ENCODE measurements around the gene SLC22A23.

Gene SLC22A23

DNA sequence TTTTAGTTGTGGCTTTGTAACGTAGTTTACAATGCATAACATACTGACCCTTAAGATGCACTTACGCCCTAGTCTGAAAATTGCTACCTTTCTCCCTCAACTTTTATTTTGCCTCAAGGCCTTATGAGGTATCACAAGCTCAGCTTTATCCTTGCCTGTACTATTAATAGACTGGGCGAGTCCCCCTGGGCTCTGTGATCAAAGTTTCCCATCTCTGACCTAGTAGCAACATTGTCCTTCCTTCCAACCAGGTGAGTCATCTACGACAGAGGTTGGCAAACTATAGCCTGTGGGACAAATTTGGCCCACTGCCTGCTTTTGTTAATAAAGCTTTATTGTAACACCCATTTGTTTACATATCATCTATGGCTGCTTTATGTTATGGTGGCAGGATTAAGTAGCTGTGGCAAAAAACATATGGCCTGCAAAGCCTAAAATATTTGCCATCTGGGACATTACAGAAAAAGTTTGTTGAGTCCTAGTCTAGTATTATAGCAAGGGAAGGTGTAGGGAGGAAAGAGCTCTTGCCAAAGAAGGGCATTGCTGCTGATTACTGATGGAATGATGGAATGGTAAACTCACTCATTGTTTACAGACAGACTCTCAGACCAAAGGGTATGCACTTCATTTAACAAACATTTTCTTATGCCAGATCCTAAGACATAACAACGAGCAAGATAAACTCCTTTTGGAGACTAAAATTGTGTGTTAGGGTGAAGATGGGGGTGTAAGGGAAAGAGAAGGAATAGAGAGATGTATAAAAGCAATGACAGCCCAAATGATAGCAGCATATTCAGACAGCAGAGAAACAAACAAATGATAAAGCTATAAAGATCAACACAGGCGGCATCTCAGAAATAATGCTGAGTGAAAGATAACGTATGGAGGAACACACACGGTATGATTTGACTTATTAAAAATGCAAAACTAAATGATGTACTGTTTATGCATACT lies 74.2 kb downstream of the SLC22A23 start:
- H3K27ac ChIP-seq: peak overlapping the region; percentile 98
- TF ChIP-seq, protein P1, sequence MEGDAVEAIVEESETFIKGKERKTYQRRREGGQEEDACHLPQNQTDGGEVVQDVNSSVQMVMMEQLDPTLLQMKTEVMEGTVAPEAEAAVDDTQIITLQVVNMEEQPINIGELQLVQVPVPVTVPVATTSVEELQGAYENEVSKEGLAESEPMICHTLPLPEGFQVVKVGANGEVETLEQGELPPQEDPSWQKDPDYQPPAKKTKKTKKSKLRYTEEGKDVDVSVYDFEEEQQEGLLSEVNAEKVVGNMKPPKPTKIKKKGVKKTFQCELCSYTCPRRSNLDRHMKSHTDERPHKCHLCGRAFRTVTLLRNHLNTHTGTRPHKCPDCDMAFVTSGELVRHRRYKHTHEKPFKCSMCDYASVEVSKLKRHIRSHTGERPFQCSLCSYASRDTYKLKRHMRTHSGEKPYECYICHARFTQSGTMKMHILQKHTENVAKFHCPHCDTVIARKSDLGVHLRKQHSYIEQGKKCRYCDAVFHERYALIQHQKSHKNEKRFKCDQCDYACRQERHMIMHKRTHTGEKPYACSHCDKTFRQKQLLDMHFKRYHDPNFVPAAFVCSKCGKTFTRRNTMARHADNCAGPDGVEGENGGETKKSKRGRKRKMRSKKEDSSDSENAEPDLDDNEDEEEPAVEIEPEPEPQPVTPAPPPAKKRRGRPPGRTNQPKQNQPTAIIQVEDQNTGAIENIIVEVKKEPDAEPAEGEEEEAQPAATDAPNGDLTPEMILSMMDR (IDR thresholded peaks at IDR 0.05): no peak
- TF ChIP-seq ZFX (IDR thresholded peaks at IDR 0.05; ENCODE audit: borderline replicate concordance): no peak

GRCh38 chr6:3381233-3381921 lies 75.5 kb downstream of the SLC22A23 start:
- peak overlapping the region; percentile 98 for H3K27ac ChIP-seq
- no peak for TF ChIP-seq ZFX (IDR thresholded peaks at IDR 0.05; ENCODE audit: borderline replicate concordance)
- TF ChIP-seq, protein P1 (IDR thresholded peaks at IDR 0.05): no peak

DNA sequence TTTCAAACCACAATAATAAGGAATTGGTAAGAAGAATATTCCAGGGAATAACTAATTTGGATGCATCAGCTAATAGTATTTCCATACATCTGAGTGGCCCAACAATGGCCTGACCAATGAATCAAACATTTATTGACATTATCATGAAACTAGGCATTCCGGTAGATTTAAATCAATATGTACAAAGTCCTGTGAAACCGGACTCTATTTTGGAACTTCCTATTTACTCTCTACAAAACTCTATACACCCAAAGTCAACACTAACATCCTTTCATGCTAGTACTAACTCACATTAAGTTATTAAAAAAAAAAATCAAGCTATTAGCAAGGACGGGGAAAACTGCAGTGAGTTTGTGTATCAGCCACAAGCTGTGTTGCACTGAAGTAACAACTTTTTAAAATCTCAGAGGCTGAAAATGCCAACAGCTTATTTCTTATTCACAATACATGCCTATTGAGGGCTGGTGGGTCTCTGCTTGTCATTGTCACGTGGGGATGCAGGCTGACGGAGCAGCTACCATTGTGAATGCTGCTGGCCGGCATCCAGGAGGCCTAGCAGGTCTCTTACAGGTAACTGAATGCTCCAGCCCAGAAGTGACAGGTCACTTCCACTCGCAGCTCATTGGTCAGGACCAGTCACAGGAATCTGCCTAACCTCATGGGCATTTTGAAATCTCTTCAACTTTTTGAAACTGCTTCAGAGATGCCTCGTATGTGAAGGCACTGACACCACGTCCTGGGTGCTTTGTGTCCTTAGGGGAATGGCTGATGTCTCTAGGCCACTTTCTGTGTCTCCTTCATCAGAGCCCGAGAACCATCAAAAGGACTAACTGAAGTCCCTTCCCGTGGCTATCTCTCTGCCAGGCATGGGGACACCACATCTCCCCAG lies 76.3 kb downstream of the SLC22A23 start:
- TF ChIP-seq, protein P1 (IDR thresholded peaks at IDR 0.05): no peak
- TF ChIP-seq ZFX (IDR thresholded peaks at IDR 0.05; ENCODE audit: borderline replicate concordance): no peak
- peak overlapping the region; percentile 98 for H3K27ac ChIP-seq

DNA sequence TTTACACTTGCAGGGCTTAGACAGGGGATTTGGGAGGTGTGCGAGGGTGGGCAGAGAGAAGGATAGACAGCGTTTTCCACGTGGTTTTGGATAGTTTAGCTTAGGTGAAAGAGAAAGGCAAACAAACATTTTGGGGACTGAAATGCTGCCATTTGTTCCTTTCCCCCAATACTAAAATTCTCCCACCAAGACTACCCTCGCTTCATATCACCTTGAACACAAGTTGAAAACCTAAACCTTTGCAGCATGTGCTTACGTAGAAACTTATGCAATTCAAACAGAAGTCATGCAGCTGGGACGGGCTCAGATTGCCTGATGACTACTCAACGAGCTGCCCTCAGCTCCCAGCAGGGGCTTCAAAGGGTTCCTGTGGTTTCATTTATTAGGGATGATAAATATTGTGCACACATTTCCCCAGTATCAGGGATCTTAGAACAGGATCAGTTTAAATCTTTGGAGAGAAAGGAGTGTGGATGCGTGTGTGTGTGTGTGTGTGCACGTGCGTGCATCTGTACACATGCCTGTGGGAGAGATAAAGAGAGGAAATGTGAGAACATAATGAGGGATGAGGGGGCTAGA lies 77.3 kb downstream of the SLC22A23 start:
- H3K27ac ChIP-seq: peak overlapping the region; percentile 98
- TF ChIP-seq, protein P1 (IDR thresholded peaks at IDR 0.05): no peak
- no peak for TF ChIP-seq ZFX (IDR thresholded peaks at IDR 0.05; ENCODE audit: borderline replicate concordance)

GRCh38 chr6:3378808-3379207 lies 78.0 kb downstream of the SLC22A23 start:
- H3K27ac ChIP-seq: peak overlapping the region; percentile 98

- H3K27ac ChIP-seq: peak overlapping the region; percentile 98
Observed at GRCh38 chr6:3378398-3378782, 78.5 kb downstream of the SLC22A23 start.

GRCh38 chr6:3377536-3378397 lies 79.1 kb downstream of the SLC22A23 start:
- TF ChIP-seq, protein P1 (IDR thresholded peaks at IDR 0.05): no peak
- TF ChIP-seq ZFX (IDR thresholded peaks at IDR 0.05; ENCODE audit: borderline replicate concordance): no peak
- peak overlapping the region; percentile 98 for H3K27ac ChIP-seq

All from 22Rv1 (cell line).